ACC112 (cell line): ENCODE measurements around the gene CD93.

Source experiments
- H2AFZ ChIP-seq: fragments of 200-600 bp; sonication (generic); one replicate; pipeline ENCODE4 v1.6.0; 2017; ENCODE audit warnings: antibody characterized with exemption, low read length; ENCODE audit not compliant: unreplicated experiment
- H3K27ac ChIP-seq: fragments of 200-600 bp; sonication (generic); 2 replicates; pipeline ENCODE4 v1.5.1; 2014; ENCODE audit warnings: low read depth, mild to moderate bottlenecking, antibody characterized with exemption, low read length, moderate library complexity
- H3K27me3 ChIP-seq: fragments of 200-600 bp; sonication (generic); 2 replicates; pipeline ENCODE4 v1.6.1; 2014; ENCODE audit warnings: mild to moderate bottlenecking, antibody characterized with exemption, low read length, moderate library complexity, mixed read lengths; ENCODE audit not compliant: insufficient read depth
- H3K36me3 ChIP-seq: fragments of 200-600 bp; sonication (generic); 2 replicates; pipeline ENCODE4 v1.6.1; 2016; ENCODE audit warnings: mild to moderate bottlenecking, antibody characterized with exemption, low read length, moderate library complexity, mixed read lengths; ENCODE audit not compliant: insufficient read depth
- H3K4me1 ChIP-seq: fragments of 200-600 bp; sonication (generic); one replicate; pipeline ENCODE4 v1.6.1; 2016; ENCODE audit warnings: low read length, mixed read lengths; ENCODE audit not compliant: insufficient read depth, unreplicated experiment, control insufficient read depth
- H3K4me3 ChIP-seq: fragments of 200-600 bp; sonication (generic); 2 replicates; pipeline ENCODE4 v1.5.1; 2014; ENCODE audit warnings: mild to moderate bottlenecking, low read depth, low read length
- H3K79me2 ChIP-seq: fragments of 200-600 bp; sonication (generic); one replicate; pipeline ENCODE4 v1.6.0; 2016; ENCODE audit warnings: low read length; ENCODE audit not compliant: control insufficient read depth, unreplicated experiment, insufficient read depth

The CD93 gene

DNA sequence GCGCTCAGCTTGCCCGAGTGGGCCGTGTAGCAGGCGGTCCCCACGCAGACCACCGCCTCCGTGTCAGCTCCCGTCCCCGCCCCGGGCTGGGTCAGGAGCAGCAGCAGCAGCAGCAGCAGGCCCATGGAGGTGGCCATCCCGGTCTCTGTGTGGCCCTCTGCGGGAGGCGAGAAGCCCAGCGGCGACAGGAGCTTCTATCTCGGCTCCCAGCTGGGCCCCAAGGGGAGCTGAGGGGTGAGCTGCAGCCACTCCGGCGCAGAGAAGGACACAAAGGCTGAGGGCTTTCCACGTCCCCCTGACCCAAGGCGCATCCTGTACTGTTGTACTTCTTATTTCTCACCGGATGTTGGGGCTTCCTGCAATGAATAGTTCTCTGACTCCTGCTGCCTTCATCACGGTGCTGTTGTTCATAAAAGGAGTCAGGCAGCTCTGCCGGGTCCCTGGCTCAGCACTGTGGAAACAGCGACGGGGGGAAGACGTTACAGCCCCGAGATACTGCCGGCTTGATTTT is at the start of gene CD93:
Gene CD93 (minus strand): TSS at position 269 of the 511 bp plus-strand sequence. CDS start 132 bp downstream, at position 137.
- no peak within 1 kb of the TSS for H2AFZ ChIP-seq
- no peaks in the 10 kb centered on the region for H3K4me1 ChIP-seq
- no peaks in the 10 kb centered on the region for H3K27me3 ChIP-seq
- no peaks in the 10 kb centered on the region for H3K36me3 ChIP-seq
- H3K4me3 ChIP-seq: no peak within 1 kb of the TSS
- H3K79me2 ChIP-seq: no peaks in the 10 kb centered on the region
- no peak within 1 kb of the TSS for H3K27ac ChIP-seq

GRCh38 chr20:23133560-23133998 is 47.5 kb upstream of the CD93 start:
- H3K79me2 ChIP-seq: no peaks in the 10 kb centered on the region
- no peaks in the 10 kb centered on the region for H3K27me3 ChIP-seq
- no peaks in the 10 kb centered on the region for H3K36me3 ChIP-seq
- no peak overlapping the region for H3K27ac ChIP-seq
- no peak overlapping the region for H3K4me3 ChIP-seq
- H3K4me1 ChIP-seq: peaks cover 7% of the 10 kb centered on the region
- no peak overlapping the region for H2AFZ ChIP-seq

GRCh38 chr20:23132930-23133559 is 46.9 kb upstream of the CD93 start:
- Histone ChIP-seq H3K79me2 (no peaks in the 10 kb centered on the region), H2AFZ (no peak overlapping the region), H3K4me1 (peaks cover 7% of the 10 kb centered on the region), H3K4me3 (no peak overlapping the region), H3K27me3 (no peaks in the 10 kb centered on the region), H3K27ac (no peak overlapping the region), H3K36me3 (no peaks in the 10 kb centered on the region)

DNA sequence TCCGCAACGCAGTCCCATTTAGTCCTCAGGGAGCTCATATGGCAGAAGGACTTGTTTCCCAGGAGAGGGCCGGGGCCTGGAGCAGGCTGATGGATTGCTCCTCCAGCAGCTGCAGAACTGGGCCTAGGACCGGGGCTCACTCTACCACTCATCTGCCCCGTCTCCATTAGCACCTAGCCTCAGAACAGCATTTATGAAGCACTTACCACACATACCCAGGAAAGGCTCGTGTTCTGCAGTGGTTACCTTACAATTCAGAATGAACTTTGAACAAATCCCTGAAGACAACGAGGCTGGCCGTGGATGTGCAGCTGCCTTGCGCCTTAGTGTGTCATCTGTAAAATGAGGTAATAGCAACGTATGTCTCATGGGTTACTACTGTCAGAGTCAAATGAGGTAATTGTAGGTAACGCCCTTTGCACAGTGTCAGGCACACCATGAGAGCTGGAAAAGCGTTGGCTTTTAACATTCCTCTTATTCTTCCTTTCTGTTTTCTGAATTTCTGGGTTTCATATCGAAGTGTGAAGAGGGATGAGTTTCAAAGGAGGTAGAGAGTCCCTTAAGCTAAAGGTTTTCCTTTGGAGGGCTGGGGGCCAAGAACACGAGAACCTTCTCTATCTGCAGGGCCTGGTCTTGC is 46.3 kb upstream of the CD93 start:
- H3K27ac ChIP-seq: no peak overlapping the region
- no peak overlapping the region for H2AFZ ChIP-seq
- peaks cover 7% of the 10 kb centered on the region for H3K4me1 ChIP-seq
- no peaks in the 10 kb centered on the region for H3K36me3 ChIP-seq
- no peaks in the 10 kb centered on the region for H3K27me3 ChIP-seq
- no peaks in the 10 kb centered on the region for H3K79me2 ChIP-seq
- H3K4me3 ChIP-seq: no peak overlapping the region

DNA sequence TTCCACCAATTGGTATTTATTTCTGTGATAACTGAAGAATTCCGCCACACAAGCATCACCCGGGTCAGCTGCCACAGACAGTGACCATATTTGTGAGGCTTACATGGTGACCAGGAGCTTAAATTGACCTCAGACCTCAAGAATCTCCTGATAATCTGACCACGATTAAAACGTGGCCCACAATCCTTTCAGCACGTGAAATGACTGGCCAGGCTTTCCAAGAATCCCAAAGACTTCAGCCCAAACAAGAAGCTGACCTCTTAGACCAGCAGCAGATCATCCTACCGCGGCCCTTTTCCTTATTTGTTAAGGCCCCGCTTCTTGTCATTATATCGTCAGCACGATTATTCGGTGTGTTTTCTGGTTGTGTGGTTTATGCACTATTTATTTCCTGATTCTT is 45.6 kb upstream of the CD93 start:
- Histone ChIP-seq H3K27ac (no peak overlapping the region), H3K4me3 (no peak overlapping the region), H2AFZ (no peak overlapping the region), H3K4me1 (peaks cover 7% of the 10 kb centered on the region), H3K27me3 (no peaks in the 10 kb centered on the region), H3K79me2 (no peaks in the 10 kb centered on the region), H3K36me3 (no peaks in the 10 kb centered on the region)

GRCh38 chr20:23130622-23131140 is 44.6 kb upstream of the CD93 start:
- H3K36me3 ChIP-seq: no peaks in the 10 kb centered on the region

GRCh38 chr20:23129891-23130621 is 43.9 kb upstream of the CD93 start:
- Histone ChIP-seq H3K36me3 (no peaks in the 10 kb centered on the region), H3K4me3 (no peak overlapping the region), H3K4me1 (peaks cover 12% of the 10 kb centered on the region), H2AFZ (no peak overlapping the region), H3K27ac (no peak overlapping the region), H3K79me2 (no peaks in the 10 kb centered on the region), H3K27me3 (no peaks in the 10 kb centered on the region)

More at GRCh38 chr20:23130622-23131140, 44.6 kb upstream of the CD93 start:
- Histone ChIP-seq H3K27me3 (no peaks in the 10 kb centered on the region), H3K4me1 (peaks cover 7% of the 10 kb centered on the region), H3K79me2 (no peaks in the 10 kb centered on the region), H2AFZ (no peak overlapping the region), H3K4me3 (no peak overlapping the region), H3K27ac (no peak overlapping the region)

- H3K27me3 ChIP-seq: no peaks in the 10 kb centered on the region
- H3K79me2 ChIP-seq: no peaks in the 10 kb centered on the region
- H3K36me3 ChIP-seq: no peaks in the 10 kb centered on the region
- no peak overlapping the region for H3K4me3 ChIP-seq
- H2AFZ ChIP-seq: no peak overlapping the region
- H3K27ac ChIP-seq: no peak overlapping the region
- peaks cover 13% of the 10 kb centered on the region for H3K4me1 ChIP-seq
Observed at GRCh38 chr20:23129266-23129665, 43.1 kb upstream of the CD93 start.

DNA sequence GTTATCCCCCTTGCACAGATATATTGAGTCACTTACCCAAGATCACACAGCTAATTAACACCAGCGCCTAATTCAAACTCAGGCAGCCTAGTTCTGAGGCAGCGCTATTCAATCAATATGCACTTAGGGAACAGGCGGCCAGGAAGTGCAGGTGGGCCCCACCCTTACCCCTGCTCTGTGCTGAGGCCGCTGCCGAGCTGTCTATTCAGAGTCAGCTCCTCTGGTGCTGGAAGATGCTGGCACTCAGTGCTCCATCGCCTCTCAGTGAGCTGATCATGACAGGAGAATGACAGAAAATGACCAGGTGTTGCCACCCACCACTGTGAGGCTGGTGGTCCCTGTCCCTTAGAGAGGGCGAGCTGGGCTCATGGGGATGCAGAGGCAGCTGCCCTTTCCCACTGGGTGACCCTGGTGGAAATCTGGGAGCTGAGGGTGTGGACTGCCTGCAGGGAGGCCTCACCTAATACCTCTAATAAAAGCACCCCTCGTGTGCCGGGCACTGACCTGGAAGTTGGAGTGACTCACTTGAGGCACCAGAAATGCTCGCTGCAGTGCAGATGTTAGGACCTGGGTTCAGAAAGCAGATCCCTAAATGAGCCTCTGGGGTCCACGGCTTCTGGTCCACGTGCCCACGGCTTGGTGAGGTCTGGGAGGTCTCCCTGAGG is 42.5 kb upstream of the CD93 start:
- no peaks in the 10 kb centered on the region for H3K79me2 ChIP-seq
- H3K4me1 ChIP-seq: peaks cover 13% of the 10 kb centered on the region
- H3K27me3 ChIP-seq: no peaks in the 10 kb centered on the region
- no peaks in the 10 kb centered on the region for H3K36me3 ChIP-seq
- no peak overlapping the region for H2AFZ ChIP-seq
- H3K27ac ChIP-seq: no peak overlapping the region
- H3K4me3 ChIP-seq: no peak overlapping the region

DNA sequence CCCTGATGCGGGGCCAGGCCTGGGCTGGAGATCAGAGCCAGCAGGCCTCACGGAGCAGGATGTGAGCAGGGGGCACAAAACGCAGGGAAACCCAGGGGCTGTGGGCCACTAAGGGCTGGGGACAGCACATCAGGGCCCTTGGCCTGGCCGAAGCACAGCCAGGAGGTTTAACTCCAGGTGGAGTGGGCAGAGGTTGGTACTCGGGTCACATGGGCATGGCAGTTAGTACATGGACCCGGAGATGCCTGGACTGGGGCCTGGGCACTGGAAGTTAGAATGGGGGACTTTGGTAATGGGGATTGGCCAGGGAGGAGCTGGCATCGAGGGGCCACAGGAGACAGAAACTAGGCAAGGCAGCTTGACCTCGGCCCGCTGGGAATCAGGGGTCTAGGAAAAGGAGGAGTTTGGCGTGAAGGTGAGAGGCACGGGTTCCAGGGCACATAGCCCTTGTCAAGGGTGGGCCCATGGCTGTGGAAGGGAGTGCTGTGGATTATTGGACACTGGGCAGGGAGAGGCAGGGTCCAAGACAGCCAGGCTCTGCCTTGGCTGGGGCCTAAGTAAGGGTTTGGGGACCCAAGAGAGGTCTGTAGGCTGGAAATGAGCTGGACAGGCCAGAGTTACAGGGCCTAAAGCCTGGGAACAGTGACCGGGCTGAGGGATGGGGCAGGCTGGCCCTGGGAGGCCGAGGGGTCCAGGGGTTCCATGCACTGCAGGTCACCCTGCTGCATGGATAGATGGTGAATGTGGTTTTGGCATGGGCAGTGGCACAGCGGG is 41.6 kb upstream of the CD93 start:
- H3K79me2 ChIP-seq: no peaks in the 10 kb centered on the region
- H3K4me3 ChIP-seq: no peak overlapping the region
- H3K27me3 ChIP-seq: no peaks in the 10 kb centered on the region
- H2AFZ ChIP-seq: no peak overlapping the region
- H3K36me3 ChIP-seq: no peaks in the 10 kb centered on the region
- H3K27ac ChIP-seq: no peak overlapping the region
- peaks cover 13% of the 10 kb centered on the region for H3K4me1 ChIP-seq
